Bone marrow (tissue), 2 donors: ENCODE data around the gene MCCC1.
"Not testable (repeated sequence)": the region's sequence is repeated elsewhere in the genome, so short reads cannot be mapped to it uniquely, and the experiment has no call there.

Experiments used
- DNase-seq, 2 donors: peaks; one replicate each; lab custom pipeline; 2025; lab: John Stamatoyannopoulos, UW

MCCC1 gene

DNA sequence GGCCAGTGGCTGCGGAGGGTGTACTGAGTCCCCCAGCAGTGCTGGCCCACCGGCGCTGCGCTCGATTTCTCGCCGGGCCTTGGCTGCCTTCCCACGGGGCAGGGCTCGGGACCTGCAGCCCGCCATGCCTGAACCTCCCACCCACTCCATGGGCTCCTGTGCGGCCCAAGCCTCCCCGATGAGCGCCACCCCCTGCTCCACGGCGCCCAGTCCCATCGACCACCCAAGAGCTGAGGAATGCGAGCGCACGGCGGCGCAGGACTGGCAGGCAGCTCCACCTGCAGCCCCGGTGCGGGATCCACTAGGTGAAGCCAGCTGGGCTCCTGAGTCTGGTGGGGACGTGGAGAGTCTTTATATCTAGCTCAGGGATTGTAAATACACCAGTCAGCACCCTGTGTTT lies 1.7 kb upstream of the MCCC1 start:
- not testable (repeated sequence) for DNase-seq

DNA sequence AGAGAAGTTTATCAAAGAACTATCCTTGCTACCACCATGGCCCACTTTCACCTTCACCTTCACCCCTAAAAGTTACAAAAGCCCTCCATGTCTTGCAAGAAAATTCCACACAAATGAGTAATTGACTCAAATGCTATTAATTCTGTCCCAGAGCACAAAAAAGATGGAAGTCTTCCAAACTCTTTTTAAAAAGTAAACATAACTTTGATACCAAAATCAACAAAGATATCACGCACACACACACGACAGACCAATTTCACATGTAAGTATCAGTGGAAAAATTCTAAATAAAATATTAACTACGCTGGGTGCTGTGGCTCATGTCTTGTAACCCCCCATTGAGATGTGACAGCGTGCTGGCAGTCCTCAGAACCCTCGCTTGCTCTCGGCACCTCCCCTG lies 1.1 kb upstream of the MCCC1 start:
- no peak for DNase-seq

DNA sequence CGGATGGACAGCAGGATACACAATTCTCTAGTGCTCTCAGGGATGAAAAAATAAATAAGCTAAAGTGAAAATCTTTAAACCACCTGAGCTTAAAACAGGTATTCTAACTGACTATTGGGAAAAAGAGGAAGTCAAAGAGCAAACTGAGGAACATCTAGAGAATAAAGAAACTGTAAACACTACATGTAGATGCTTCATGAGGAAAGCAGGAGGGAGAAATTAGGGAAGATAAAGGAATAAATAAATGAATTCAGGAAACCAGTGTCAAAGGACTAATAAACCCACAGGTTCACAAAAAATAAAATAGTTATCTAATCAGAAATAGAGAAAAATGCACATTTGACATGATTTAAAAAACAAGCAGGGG lies 525 bp upstream of the MCCC1 start:
- DNase-seq, result no peak

DNA sequence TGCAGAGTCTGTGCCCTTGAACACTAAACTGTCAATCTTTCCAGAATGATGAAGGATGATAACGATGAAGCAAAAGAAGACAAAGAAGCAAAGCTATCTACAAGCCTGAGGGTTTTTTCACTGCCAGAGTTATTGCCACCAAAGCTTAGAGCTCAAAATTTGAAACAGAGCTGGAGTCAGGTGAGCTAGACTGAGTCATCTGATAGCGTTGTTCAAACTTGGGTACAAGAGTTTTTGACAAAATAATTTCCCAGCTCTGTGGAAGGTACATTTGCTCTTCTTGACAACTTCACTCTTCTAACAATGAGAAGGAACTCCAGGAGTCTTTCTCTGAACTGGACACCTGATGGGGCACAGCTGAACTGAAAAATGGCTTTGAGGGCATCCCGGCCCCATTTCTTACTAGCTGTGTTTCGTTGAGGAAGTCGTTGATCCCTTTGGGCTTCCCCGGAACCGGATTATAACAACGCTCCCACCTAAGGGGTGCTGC lies 715 bp downstream of the MCCC1 start:
- no peak for DNase-seq

DNA sequence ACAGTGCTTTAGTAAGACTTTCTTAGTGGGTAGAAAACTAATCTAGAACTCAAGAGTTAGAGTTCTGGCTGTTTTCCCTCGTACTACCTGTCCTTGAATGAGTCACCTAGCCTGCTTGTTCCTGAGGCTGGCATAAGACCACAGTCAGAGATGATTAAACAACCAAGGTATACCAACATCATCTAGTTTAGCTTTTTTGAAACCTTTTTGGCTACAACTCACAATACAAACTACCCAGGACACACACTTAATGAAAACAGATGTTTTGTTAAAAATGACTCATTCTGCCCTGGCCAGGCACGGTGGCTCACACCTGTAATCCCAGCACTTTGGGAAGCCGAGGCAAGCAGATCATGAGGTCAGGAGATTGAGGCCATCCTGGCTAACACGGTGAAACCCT lies 4.6 kb downstream of the MCCC1 start:
- no peak for DNase-seq

DNA sequence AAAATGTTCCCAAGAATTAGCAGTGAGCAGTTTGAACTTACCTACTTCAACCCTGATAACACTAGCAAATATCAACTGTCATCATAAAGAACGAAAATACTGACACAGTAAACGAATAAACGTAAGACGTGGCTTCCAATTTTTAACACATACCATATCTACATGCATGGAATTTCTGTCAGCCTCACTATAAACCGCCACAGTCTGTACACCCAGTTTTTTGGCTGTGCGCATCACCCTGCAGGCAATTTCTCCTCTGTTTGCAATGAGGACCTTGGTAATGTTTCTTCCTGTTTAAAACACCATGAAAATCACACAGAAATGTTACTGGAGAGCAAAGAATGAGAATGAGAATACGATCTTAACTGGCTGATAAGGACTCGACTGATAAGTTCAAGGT lies 7.0 kb downstream of the MCCC1 start:
- DNase-seq, result no peak

DNA sequence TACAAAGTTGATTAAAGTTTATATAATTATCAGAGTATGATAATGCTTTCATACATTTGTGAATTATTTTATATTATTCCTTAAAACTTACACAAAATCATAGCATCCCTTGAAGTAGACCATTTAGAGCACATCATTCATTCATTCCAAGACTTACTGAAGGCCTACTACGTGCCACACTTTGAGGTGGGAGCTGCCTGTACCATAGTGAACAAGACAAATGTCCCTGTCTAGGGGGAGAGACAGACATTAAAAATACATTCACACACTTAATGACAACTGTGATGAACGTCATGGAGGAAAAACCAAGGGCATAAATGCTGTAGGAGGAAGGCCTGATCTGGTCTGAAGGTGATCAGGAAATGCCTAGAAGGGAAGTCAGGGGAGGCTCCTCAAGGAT lies 12.1 kb downstream of the MCCC1 start:
- no peak for DNase-seq

DNA sequence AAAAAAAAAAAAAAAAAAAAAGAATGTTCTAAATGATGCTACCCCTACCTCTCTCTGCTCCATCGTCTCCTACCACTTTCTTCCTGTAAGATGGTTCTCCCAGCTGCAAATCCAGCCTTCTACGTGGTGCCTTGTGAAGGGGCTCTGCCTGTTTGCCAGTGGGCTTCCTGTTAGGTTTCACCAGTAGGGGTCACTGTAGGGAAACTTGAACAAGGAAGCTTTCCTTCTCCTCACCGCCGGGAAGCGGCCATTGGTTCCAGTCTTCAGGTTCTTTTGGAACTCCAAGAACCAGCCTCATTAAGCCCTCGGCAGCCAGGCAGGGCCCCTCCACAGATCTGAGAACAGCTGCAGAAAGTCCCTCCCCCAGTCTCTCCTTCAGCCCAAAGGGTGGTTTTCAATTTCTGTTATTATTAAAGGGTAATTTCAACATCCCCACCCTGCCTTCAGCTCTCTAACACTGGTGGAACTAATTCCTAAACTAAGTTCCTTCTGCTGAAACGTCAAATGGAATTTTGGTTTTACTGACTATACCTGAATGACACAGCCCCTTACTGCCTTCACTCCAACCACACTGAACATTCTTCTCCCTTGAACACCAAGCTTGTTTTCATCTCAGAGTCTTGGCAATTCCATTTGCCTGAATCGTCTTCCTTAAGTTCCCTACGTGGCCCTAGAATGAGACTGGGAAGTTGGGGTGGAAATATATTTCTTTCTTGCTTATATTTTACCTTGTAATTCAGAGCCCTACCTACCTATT lies 13.5 kb downstream of the MCCC1 start:
- no peak for DNase-seq

DNA sequence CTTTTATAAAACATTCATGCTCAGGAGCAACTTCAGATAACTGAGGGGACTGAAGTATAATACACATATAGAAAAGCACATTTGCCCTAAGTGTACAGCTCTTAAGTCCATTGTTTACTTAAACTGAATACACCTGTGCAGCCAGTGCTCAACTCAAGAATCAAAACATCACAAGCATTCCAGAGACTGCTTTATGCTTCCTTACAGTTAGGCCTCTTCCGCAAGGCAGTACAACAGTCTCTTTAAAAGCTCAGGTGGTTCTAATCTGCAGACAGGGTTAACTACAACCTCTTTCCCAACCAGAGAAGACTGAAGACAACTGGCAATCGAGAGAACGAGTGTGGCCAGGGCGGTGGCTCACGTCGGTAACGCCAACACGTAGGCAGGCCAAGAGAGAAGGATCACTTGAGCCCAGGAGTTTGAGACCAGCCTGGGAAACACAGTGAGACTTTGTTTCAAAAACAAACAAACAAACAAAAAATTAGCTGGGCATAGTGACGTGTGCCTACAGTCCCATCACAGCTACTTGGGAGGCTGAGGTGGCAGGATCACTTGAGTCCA lies 16.9 kb downstream of the MCCC1 start:
- no peak for DNase-seq

DNA sequence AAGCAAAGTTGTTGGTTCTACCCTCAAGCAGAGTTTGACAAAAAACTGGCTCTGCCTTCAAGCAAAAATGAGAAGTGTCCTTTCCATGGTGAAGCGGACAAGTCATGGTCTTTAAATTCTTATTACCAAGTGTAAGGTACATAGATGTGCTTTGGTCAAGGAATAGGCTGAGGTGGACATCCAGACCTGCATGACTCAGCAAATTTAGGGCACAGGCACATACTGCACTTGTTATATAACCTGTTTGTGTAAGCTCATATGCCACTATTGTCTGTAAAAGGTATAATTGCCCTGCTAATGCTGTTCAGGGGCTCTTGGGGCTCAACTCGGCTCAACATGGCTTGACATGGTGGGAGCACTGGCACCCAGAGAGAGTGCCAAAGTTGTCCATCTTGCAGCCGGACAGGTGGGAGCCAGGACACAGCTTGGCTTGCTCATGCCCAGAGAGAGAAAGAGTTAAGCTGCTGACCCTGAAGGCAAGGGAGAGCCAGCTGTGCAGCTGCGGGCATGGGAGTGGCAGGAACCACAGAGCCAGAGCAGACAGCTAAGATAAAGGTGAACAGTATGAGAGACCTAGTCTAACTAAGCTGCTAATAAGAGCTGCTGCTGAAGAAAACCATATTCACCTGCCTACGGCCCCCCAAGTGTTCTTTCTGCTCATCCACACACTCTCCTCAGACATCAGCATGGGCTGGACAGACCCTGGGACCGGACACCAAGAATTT lies 17.7 kb downstream of the MCCC1 start:
- no peak for DNase-seq

DNA sequence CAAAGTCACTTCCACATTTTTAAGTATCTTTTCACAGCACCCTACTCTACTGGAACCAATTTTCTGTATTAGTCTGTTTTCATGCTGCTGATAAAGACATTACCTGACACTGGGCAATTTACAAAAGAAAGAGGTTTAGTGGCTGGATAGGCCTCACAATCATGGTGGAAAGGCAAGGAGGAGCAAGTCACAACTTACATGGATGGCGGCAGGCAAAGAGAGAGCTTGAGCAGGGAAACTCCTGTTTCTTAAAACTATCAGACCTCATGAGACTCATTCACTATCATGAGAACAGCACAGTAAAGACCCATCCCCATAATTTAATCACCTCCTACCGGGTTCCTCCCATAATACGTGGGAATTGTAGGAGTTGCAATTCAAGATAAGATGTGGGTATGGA lies 18.7 kb downstream of the MCCC1 start:
- no peak for DNase-seq

DNA sequence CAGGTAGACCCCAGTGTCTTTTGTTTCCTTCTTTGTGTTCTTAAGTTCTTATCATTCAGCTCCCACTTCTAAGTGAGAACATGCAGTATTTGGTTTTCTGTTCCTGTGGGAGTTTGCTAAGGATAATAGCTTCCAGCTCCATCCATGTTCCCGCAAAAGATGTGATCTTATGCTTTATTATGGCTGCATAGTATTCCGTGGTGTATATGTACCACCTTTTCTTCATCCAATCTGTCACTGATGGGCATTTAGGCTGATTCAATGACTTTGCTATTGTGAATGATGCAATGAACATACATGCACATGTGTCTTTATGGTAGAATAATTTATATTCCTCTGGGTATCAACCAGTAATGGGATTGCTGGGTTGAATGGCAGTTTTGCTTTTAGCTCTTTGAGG lies 24.4 kb downstream of the MCCC1 start:
- no peak for DNase-seq

DNA sequence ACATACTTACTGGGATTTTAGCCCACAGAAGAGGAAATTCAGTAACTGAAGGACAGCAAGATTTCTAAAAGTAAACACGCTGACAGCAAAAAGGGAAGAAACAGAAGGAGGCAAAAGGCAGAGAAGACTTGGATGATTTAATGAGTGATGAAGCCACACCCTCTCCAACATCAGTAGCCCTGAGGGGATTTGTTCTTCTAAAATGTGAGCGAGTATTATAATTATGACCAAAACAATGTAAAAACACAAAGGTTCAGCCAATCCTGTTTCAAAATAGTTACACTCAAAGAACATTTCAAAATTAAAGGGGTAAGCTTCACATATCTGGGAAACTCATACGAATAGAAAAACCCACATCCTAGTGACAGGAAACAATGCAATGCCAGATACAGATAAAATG lies 25.0 kb downstream of the MCCC1 start:
- DNase-seq, result peak in 1 of 2 donors; percentile 19

DNA sequence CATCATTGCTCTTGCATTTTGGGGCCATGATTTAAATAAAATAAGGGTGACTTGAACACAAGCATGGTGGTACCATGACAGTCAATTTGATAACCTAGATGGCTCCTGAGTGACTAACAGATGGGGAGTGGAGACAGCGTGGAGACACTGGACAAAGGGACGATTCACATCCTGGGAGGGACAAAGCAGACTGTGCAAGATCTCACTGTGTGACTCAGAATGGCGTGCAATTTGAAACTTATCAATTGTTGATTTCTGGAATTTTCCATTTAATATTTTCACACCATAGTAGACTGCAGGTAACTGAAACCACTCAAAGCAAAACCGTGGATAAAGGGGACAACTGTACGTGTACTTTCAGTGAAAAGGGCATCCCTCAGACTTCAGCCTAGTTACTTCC lies 25.5 kb downstream of the MCCC1 start:
- DNase-seq, result no peak

DNA sequence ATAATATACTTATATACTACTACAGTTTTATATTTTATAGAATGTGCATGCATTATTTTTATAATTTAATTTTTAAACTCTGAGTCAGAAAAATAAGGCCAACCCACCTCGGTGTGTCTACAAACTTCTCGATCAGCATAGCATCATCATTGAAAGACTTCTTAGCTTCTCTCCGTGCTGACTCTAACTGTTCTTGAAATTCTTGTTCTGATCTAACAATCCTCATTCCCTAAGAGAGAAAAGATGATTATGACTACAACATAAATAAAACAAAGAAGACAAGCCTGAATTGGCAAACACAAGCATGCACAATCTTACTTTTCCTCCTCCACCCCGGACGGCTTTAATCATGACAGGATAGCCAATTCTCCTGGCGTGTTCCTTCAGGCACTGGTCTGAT lies 28.4 kb downstream of the MCCC1 start:
- DNase-seq, result no peak

DNA sequence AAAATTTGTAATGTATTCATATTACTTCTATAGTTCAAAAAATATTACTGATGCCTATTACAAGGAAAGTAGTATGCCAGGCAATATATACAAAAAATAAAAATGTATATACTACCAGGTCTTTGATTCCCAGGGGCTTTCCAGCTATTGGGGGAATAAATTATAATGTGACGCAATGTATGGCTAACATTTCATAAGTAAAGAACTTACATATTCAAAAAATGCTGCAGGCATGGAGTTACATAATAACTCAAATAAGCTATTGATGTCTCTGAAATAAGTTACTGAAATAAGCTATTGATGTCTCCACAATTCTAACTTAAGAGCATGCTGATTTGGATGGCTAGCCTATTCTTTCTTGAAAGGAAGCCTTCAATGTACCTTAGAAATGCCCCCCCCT lies 30.2 kb downstream of the MCCC1 start:
- no peak for DNase-seq

DNA sequence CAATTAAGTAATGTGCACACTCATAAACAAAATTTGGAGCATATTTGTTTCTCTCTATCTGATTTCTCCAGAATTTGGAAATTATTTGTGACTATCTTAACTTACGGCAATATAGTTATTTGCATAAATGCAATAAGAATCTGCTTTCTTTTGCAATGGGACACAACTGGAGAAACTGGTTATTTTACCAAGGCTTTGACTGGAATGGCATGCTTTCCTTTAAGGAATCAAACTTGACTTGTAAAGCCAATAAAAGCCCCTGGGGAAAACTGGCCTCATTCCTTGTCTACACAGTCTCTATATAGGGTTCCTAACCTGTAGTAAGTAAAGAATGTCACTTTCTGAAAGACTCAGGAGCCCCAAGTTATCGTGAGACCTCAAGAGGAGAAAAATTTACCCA lies 32.4 kb downstream of the MCCC1 start:
- DNase-seq, result not testable (repeated sequence)

DNA sequence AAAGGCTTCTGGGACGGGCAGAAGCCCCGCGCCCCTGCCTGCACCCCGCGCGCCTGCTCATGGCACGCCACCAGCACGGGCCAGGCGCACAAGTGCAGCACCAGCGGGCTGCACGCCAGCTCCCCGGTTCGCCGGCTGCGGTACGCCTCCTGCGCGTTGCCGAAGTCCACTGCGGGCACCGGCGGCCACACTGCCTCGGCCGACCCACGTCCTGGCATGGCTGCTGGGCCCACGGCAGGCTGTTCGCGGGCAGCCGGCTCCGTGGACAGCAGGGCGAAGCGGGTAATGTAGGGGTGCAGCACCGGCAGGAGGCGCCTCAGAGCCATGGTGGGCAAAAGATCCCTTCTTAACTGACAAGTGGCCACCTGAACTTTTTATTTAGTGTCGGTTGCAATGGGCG lies 34.8 kb downstream of the MCCC1 start:
- no peak for DNase-seq

DNA sequence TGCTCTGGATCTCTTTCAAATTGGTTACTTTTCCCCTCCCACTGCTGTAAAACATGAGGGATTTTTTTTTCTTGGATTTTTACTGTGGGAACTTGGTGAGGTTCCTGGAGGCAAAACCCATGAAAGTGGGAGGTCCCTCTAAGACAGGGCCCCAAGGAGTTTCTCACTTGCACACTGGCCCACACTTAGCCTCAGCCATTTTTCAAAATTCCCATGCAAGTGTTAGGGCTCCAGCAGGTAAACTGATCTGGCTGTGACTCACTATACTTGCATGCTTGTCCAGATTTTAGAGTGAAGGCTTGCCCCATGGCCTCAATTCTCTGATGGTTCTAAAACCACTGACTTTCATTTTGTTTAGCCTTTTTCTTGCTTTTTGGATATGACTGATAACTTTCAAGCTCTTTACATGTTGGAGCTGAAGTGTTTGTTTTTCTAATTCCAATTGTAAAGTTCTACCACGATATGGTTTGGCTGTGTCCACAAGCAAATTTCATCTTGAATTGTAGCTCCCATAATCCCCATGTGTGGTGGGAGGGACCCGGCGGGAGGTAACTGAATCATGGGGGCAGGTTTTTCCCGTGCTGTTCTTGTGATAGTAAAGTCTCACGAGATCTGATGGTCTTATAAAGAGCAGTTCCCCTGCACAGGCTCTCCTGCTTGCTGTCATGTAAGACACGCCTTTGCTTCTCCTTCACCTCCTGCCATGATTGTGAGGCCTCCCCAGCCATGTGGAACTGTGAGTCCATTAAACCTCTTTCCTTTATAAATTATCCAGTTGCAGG lies 37.7 kb downstream of the MCCC1 start:
- DNase-seq, result no peak

DNA sequence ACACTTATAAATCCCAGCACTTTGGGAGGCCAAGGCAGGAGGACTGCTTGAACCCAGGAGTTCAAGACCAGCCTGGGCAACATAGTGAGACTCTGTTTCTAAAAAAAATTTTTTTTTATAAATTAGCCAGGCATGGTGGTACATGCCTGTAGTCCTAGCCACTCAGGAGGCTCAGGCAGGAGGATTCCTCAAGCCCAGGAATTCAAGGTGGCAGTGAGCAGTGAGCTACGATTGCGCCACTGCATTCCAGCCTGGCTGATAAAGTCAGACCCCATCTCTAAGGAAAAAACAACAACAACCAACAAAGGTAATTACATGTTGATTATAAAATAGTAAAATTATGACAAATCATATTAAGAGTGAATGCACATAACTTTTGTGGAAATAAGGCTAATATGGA lies 40.9 kb downstream of the MCCC1 start:
- DNase-seq, result no peak

DNA sequence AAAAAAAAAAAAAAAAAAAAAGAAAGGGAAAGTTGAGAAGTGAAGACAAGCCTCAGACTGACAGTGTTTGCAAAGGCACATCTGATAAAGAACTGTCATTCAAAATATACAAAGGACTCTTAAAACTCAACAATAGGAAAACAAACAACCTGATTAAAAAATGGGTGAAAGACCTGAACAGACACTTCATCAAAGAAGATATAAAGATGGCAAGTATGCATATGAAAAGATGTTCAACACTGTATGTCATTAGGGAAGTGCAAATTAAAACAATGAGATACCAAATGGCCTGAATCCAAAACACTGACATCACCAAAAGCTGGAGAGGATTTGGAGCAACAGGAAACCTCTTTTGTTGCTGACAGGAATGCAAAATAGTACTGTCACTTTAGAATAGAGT lies 48.6 kb downstream of the MCCC1 start:
- no peak for DNase-seq

DNA sequence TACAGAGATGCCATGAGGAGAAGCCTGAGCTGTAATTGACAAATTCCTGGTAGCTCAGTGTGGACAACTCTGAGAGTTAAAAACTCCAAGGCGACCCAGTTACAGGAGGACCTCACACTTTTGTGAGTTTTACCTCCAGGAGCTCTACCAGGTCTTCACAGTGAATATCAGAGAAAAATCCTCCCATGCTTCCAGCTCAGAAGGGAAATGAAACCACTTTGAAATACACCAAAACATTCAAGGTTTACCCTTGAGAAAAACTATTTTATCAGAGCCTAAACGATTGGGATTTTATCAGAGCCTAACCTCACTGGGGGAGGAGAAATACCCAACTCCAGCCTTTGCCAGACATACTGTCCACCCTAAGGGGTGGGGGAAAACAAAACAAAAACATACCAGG lies 52.4 kb downstream of the MCCC1 start:
- no peak for DNase-seq
